GM21528 (cell line): ENCODE measurements around the gene PAX5.

ENCODE experiments used
- ATAC-seq: cut with Tn5 transposase; IDR thresholded peaks from one replicate; pipeline ENCODE4 v1.9.1; 2021; ENCODE audit warnings: mild to moderate bottlenecking, moderate library complexity; ENCODE audit not compliant: unreplicated experiment, low FRiP score

Gene PAX5

DNA sequence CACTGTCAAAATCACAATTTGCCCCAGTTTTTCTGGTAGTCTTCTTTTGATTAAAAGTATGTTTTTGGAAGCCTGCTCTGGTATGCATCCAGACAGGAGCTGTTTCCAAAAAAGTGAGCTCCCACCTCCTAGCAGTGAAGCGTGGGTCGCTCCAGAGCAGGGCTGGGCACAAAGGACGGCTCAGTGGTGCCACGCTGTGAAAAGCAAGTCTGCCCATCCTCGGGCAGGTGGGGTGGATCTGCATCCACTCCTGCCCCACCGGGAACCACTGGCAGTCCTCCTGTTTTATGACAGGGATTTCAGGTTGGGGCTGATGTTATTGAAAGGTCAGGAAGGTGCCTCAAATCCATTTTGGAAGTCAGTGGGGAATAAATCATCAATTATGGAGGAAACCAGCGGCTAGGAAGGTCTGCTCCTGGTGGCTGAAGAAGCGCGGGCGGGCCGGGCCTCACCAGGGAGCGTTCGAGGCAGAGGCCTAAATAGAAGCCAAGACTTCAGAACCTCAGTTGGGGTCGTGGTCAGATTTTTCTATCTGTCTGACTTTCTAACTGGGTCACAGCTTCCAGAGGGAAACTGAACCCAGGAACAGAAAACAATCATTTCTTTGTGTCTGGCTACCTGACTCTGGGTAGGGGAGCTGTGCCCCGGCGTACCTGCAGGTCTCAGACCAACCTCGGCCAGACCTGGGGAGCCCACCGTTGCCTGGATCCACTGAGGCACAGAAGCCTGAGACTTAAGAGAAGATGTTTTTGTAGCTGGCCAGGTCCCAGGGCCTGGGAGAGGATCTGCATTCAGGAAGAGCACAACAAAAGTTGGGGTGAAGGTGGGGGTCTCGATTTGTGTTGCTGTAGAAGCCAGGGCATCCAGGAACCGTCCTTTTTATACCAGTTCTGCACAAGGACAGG, 168.1 kb downstream of the PAX5 start:
- ATAC-seq: no peak

- no peak for ATAC-seq
These were observed 169.3 kb downstream of the PAX5 start for GRCh38 chr9:36864491-36865410.

GRCh38 chr9:36862206-36863145, 171.6 kb downstream of the PAX5 start:
- no peak for ATAC-seq

DNA sequence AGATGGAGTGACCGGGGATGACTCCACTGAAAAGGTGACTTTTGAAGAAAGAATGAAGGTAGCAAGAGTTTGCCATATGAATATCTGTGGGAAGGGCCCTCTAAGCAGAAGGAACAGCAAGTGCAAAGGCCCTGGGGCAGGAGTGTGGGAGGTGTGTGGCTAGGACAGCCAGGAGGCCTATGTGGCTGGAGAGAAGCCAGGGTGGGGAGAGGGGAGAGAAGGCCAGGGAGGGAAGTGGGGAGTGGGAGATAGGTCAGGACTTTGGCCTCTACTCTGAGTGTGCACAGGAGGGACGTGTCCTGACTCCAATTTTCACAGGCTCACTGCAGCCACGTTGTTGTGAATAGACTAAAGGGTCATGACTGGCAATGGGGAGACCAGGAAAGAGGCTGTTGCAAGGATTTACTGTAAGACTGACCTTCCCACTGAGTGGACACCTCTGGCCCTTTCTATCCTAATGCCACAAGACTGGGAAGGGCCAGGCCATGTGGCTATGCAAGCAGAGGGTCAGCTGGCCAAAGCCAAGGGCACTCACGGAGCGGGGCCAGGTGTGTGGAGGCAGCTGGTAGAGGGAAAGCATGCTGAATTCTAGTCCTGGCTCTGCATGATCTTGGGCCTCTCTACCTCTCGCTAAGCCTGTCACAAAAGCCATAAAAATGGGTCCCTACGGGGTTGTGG, 172.4 kb downstream of the PAX5 start:
- no peak for ATAC-seq

GRCh38 chr9:36858805-36859375, 175.2 kb downstream of the PAX5 start:
- no peak for ATAC-seq

DNA sequence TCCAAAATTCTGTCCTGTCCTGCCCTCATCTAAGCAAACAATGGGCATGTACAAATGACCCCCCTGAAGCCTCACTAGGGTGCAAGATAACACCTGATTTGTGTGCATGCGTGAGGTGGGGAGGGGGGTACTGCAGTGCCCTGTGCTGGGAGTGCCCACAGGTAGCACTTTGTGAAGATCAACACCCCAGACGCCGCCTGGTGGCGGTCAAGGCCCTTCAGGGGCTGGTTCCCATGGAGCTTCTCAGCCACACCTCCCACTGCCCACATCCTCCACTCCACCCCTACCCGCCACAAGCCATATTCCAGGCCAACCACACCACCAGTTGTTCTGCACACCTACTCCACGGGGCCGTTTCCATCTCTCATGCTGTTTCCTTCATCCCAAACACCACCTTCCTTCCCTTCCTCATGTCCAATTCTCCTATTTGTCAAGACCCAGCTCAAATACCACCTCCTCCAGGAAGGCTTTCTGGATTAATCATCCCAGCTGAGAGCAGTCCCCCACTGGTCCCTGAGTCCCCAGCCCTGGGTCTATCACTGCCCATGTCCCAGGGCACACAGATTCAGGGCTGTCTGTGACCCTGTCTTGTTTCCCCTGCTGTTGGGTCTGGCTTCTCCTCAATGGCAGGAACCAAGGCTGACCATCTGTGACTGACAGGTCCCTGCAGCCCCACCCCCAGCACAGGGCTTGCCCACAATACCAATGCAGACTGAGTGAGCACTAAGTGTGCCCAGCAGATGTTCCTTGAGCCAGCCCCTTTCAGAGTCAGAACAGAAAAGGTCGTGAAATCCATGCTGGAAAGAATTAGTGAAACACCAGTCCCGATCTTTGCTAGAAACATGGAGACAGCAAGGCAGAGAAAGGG, 178.4 kb downstream of the PAX5 start:
- ATAC-seq: no peak

- ATAC-seq: no peak
These were observed 179.3 kb downstream of the PAX5 start for GRCh38 chr9:36854751-36855150.

- no peak for ATAC-seq
These were observed 180.0 kb downstream of the PAX5 start for GRCh38 chr9:36854034-36854433.

GRCh38 chr9:36853233-36853632, 180.8 kb downstream of the PAX5 start:
- ATAC-seq: no peak

DNA sequence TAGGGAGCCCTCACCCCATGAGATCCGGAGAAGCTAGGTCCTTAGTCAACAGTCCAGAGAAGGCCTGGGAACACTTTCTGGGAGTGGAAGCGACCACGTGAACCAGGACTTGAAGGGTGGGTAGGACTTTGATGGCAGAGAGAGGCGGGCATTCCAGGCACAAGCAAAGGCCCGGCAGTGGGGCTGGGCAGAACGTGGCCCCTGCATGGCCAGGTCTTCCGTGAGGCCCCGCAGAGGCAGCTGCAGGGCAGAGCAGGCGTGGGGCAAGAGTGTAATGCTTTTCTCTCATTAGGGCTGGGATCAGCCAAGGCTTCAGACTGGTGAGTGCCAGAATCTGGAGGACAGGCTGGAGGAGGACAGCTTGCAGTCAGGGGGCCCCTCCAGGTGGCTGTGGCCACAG, 184.1 kb downstream of the PAX5 start:
- no peak for ATAC-seq

DNA sequence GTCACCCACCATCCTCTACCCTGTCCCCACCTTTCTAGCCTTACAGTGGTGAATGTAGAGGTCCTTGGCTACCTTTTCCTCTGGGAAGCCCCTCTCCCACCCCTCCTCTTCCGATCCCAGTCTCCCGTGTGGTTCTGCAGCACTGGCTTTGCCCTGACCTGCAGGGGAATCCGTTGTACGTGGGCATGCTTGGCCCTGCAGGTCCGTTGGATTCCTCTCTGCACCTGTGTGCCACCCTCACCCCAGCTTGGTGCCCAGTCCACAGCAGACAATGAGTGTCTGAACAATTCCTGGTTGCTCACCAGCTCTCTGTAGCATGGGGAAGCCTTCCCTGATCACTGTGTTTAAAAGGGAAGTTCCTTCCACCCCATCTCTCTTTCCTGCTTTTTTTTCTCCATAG, 185.1 kb downstream of the PAX5 start:
- no peak for ATAC-seq

- no peak for ATAC-seq
These were observed 186.0 kb downstream of the PAX5 start for GRCh38 chr9:36847781-36848673.

- no peak for ATAC-seq
These were observed 187.4 kb downstream of the PAX5 start for GRCh38 chr9:36846621-36847020.

DNA sequence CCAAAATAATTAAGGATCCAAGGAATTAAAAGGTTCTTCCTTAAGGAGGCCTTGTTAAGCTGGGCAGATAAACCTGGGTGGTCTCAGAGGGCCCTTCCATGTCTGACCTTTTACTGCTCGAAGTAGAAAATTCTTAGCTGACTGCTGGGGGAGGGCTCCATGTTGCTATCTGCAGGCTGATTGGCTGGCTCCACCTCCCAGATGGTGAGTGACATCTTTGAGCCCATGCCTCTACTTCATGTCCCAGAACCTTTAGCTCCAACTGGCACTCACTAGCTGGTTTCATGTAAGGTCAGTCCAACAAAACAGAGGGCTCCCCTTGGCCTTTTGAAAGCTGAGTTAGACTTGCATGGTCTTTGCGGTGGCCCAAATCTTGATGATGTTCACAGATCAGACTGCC, 188.2 kb downstream of the PAX5 start:
- no peak for ATAC-seq

GRCh38 chr9:36844961-36845360, 189.1 kb downstream of the PAX5 start:
- no peak for ATAC-seq

DNA sequence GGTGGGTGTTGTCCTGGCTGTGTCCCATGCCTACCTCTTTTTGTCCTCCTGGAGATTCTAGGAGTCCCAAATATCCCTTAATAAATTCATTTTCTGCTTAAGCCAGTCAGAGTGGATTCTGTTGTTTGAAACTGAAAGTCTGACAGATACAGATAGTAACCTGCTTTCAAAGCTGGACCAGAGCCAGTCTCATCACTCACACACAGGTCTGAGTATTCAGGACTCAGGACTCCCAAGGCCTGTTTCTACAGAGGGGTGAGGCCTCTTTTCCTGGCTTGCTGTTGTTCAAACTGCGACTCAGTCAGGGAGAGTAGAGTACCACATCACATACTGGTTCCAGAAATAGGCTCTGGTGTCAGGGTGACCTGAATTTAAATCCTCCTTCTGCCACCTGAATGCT, 190.1 kb downstream of the PAX5 start:
- ATAC-seq: no peak
